IPS DF 6.9 (cell line): Measurements from ENCODE around the gene KRT79.

Source experiments
- DNase-seq: peaks from one replicate; pipeline ENCODE4 v3.0.0-alpha.2; 2013; ENCODE audit warnings: low read depth, low spot score
- H3K27ac ChIP-seq: one replicate; pipeline ENCODE4 v1.5.1; 2013; ENCODE audit warnings: low read length, control low read depth
- H3K27me3 ChIP-seq: 2 replicates; pipeline ENCODE4 v1.6.1; 2013; ENCODE audit warnings: mild to moderate bottlenecking, low read length; ENCODE audit not compliant: control insufficient read depth, insufficient read depth
- H3K36me3 ChIP-seq: 2 replicates; pipeline ENCODE4 v1.6.1; 2013; ENCODE audit warnings: low read length; ENCODE audit not compliant: control insufficient read depth, insufficient read depth
- H3K4me1 ChIP-seq: 2 replicates; pipeline ENCODE4 v1.6.1; 2013; ENCODE audit warnings: low read length; ENCODE audit not compliant: control insufficient read depth, insufficient read depth
- H3K4me3 ChIP-seq: 2 replicates; pipeline ENCODE4 v1.5.1; 2013; ENCODE audit warnings: mild to moderate bottlenecking, low read length
- H3K9me3 ChIP-seq: 2 replicates; pipeline ENCODE4 v1.6.1; 2013; ENCODE audit warnings: low read length, inconsistent platforms; ENCODE audit not compliant: control insufficient read depth, insufficient read depth
- WGBS: extraction: QIAGEN DNeasy Blood & Tissue Kit; methylation state at CpG from one replicate; pipeline ENCODE4 v1.1.7; 2013; ENCODE audit warnings: mixed read lengths, missing lambda C conversion rate; ENCODE audit not compliant: insufficient read length, insufficient coverage; 5-methylcytosine and 5-hydroxymethylcytosine counted together

KRT79 gene

DNA sequence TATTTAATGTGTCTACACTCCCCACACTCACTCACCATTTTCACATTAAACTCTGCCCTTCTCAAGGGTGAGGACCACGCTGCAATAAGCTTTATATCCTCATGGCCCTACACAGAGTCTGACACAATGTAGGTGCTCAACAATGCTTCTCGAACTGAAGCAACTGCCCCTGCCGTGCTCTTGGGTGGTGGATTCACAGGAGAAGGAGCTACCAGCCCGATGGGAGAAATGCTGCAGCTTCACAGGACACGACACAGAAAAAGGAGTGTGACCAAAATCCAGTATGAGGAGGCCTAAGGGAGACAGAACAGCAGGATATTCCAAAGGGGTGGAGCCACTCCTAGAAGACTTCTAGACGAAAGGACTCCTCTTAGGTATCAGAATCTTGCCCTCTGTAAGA, 31.7 kb downstream of the KRT79 start:
- Histone ChIP-seq H3K4me3 (no peak overlapping the region), H3K27ac (no peak overlapping the region), H3K4me1 (peaks cover 2% of the 10 kb centered on the region), H3K9me3 (no peaks in the 10 kb centered on the region), H3K27me3 (no peaks in the 10 kb centered on the region), H3K36me3 (no peaks in the 10 kb centered on the region)
- WGBS = no CpG with 5 or more reads among the region's 6 CpGs
- DNase-seq = no peak

DNA sequence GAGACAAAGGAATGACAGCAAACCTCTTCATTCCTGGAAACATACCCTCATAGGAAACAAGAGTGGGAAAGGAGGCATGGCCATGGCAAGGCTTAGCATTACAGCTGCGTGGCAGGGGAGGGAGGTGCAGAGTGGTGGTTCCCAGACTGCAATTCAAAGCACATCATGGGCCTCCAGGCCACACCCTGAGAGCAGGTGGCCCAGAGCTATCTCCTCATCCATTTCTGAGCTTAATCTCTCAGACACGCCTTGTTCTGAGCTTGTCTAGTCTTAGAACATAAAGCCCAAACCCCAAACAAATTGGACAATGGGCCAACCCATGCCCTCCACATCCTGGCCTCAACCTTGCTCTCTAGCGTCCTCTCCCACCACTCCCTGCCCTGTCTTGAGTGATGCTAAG, 32.3 kb downstream of the KRT79 start:
- no CpG with 5 or more reads among the region's 3 CpGs for WGBS
- no peak overlapping the region for H3K27ac ChIP-seq
- no peaks in the 10 kb centered on the region for H3K27me3 ChIP-seq
- H3K4me1 ChIP-seq = peaks cover 2% of the 10 kb centered on the region
- no peak overlapping the region for H3K4me3 ChIP-seq
- H3K36me3 ChIP-seq = no peaks in the 10 kb centered on the region
- H3K9me3 ChIP-seq = no peaks in the 10 kb centered on the region
- DNase-seq = no peak

DNA sequence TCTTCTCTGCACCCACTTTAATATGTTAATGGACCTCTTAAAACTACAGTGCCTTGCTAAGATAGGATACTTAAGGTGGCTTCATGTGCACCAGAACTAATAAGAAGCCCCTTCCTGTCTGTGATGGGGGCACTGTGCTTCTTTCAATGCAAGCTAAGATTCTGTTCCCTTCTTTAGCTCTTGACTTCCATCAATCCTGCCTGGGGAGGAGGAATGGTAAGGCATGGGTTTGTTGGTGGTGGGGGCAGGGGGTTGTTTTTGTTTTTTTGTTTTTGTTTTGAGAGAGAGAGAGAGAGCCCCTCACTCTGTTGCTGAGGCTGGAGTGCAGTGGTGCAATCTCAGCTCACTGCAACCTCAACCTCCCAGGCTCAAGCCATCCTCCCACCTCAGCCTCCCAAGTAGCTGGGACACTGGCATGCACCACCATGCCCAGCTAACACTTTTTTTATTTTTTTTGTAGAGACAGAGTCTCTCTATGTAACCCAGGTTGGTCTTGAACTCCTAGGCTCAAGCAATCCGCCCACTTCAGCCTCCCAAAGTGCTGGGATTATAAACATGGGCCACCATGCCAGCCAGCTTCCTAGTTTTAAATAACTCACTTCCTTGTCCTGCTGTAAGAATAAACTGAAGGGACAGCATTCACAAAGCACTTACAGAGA, 33.7 kb downstream of the KRT79 start:
- H3K9me3 ChIP-seq = no peaks in the 10 kb centered on the region
- peaks cover 2% of the 10 kb centered on the region for H3K4me1 ChIP-seq
- H3K4me3 ChIP-seq = no peak overlapping the region
- WGBS = no CpG with 5 or more reads among the region's 1 CpG
- no peaks in the 10 kb centered on the region for H3K27me3 ChIP-seq
- no peaks in the 10 kb centered on the region for H3K36me3 ChIP-seq
- no peak overlapping the region for H3K27ac ChIP-seq
- no peak for DNase-seq

- Histone ChIP-seq H3K9me3 (no peaks in the 10 kb centered on the region), H3K4me1 (peaks cover 2% of the 10 kb centered on the region), H3K36me3 (no peaks in the 10 kb centered on the region), H3K27me3 (no peaks in the 10 kb centered on the region), H3K4me3 (no peak overlapping the region), H3K27ac (no peak overlapping the region)
- DNase-seq = no peak
- WGBS = no CpG with 5 or more reads among the region's 5 CpGs
Measured at GRCh38 chr12:52799505-52800211, 34.5 kb downstream of the KRT79 start.

DNA sequence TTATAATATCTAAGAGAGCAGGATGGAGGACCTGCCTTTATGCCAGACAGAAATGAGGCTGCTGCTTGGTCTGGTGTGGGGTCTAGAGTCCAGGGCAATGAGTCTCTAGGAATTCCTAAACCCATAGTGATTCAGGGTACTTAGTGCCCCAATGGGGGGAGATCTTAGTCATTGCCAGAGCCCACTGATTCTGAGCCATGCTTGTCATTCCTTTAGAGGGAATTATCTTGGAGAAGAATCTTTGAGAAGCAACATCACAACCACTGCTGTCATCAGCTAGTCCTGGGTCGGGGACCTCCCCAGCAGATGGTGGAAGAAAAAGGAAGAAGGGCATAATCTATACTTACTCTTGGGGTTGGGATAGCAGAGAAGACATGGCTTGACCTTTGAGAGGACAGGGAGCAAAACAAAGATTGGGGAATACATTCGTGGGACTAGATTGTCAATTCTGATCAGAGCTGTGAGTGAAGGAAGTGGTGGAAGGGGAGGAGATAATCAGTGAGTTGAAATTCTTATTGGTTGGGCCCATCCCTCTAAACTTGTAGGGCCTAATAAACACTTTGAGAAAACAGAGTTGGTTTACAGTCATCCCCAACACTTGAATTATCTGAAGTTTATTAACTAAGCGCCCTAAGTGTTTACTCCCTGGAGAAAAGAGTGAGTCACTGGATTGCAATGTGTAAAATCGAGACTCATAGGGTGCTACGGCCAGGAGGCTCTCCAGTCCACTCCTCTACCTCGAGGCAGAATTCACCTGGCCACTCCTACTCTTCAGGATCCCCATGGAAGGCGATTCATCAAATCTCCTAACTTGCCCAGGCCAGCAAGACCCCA, 35.2 kb downstream of the KRT79 start:
- no peak overlapping the region for H3K27ac ChIP-seq
- H3K4me3 ChIP-seq = no peak overlapping the region
- no peaks in the 10 kb centered on the region for H3K36me3 ChIP-seq
- no peak for DNase-seq
- no peaks in the 10 kb centered on the region for H3K27me3 ChIP-seq
- WGBS = no CpG with 5 or more reads among the region's 7 CpGs
- H3K4me1 ChIP-seq = peaks cover 2% of the 10 kb centered on the region
- H3K9me3 ChIP-seq = no peaks in the 10 kb centered on the region

DNA sequence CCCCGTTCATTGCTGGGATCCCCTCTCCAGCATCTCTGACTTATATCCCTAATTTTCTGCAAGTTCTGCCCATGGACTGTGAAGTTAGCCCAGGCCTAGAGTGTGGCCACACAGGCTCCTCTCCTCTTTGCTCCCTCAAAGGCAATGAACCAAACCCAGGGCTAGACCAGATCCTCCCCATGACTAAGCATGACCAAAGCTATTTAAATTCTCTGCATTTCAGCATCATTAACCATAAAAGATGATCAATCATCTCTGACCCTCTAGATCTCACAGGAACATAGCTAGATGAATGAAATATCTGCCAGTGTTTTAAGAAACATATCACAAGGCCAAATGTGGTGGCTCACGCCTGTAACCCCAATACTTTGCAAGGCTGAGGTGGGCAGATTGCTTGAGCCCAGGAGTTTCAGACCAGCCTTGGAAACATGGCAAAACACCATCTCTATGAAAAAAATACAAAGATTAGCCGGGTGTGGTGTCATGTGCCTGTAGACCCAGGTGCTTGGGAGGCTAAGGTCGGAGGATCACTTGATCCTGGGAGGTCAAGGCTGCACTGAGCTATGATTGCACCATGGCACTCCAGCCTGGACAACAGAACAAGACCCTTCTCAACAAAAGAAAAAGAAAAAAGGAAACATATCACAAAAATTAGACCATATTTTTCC, 36.0 kb downstream of the KRT79 start:
- no peaks in the 10 kb centered on the region for H3K9me3 ChIP-seq
- no CpG with 5 or more reads among the region's 4 CpGs for WGBS
- H3K4me3 ChIP-seq = no peak overlapping the region
- no peak overlapping the region for H3K27ac ChIP-seq
- no peak for DNase-seq
- H3K27me3 ChIP-seq = no peaks in the 10 kb centered on the region
- H3K36me3 ChIP-seq = no peaks in the 10 kb centered on the region
- H3K4me1 ChIP-seq = peaks cover 2% of the 10 kb centered on the region

DNA sequence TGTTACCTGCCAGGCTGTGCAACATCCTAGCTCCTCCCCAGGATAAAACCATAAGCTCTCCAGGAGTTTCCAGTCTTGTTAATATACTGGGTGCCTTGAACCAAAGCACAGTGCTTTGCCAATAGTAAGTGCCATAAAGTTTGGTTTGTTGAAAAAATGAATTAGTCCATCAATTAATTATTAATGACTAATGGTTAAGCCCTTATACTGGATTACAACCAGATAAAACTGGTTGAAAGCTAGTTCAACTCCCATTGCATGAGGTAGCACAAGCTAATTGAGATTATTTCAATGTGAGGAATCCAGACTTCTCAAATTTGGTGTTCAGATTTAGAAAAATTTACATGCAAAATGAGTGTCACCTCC, 36.6 kb downstream of the KRT79 start:
- Histone ChIP-seq H3K4me3 (no peak overlapping the region), H3K4me1 (peaks cover 2% of the 10 kb centered on the region), H3K9me3 (no peaks in the 10 kb centered on the region), H3K27me3 (no peaks in the 10 kb centered on the region), H3K36me3 (no peaks in the 10 kb centered on the region), H3K27ac (no peak overlapping the region)
- DNase-seq = no peak

DNA sequence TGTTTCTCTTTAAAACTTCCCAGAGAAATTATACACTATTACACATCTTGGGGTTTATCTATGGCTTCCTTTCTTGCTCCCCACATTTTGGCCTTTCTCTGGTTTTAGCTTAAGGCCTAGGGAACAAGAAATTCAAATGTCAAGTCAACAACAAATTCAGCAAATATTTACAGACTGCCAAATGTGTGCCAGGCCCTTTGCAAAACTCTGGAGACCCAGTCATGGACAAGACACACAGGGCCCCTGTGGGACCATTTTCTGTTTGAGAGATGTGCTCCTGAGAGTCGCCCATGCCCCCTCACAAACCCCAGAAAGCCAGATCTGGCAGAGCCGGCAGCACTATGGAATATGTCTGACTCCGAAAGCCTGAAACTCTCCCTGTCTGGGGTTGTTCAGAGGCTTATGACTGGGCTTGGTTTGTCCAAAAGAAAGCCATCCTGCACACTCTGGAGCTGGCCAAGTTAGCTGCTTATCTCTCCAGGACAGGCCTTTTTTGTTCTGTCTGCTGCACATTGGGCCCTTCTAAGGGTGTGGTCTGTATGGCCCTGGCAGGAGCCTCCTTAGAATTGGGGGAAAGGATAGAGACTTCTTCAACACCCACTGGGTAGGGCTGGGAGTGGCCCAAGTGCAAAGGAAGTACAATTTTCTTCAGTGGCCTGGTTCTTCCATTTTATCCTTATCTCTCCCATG, 37.1 kb downstream of the KRT79 start:
- peaks cover 2% of the 10 kb centered on the region for H3K4me1 ChIP-seq
- no peaks in the 10 kb centered on the region for H3K9me3 ChIP-seq
- WGBS = no CpG with 5 or more reads among the region's 3 CpGs
- H3K27me3 ChIP-seq = no peaks in the 10 kb centered on the region
- no peak overlapping the region for H3K27ac ChIP-seq
- no peak for DNase-seq
- no peak overlapping the region for H3K4me3 ChIP-seq
- no peaks in the 10 kb centered on the region for H3K36me3 ChIP-seq

GRCh38 chr12:52796429-52796794, 37.7 kb downstream of the KRT79 start:
- Histone ChIP-seq H3K4me1 (peaks cover 2% of the 10 kb centered on the region), H3K27ac (no peak overlapping the region)
- DNase-seq = no peak

More at GRCh38 chr12:52796429-52796794, 37.7 kb downstream of the KRT79 start:
- Histone ChIP-seq H3K4me3 (no peak overlapping the region), H3K36me3 (no peaks in the 10 kb centered on the region), H3K9me3 (no peaks in the 10 kb centered on the region), H3K27me3 (no peaks in the 10 kb centered on the region)
- WGBS = no CpG with 5 or more reads among the region's 3 CpGs
